K562 (cell line): ENCODE data around the gene CCDC32. TPM values are rescaled to one million over a fixed set of nuclear protein-coding genes. Genes with fewer than 3 reads are reported as not detected.
A peak's percentile ranks its signal among the peaks of the same experiment; 100 is the strongest.

Source experiments
- BRD9 ChIP-seq: fragments of 450-650 bp; IDR thresholded peaks from 2 replicates; pipeline ENCODE4 v1.6.1; 2018; ENCODE audit warnings: low read depth; ENCODE audit not compliant: partially characterized antibody
- CBX8 ChIP-seq: fragments of 200-600 bp; sonication (generic); IDR thresholded peaks from 2 replicates; pipeline ENCODE4 v1.6.1; 2012; ENCODE audit warnings: borderline replicate concordance, mixed run types, low read depth, mild to moderate bottlenecking, moderate library complexity, mixed read lengths, low read length, control low read depth, inconsistent platforms; ENCODE audit not compliant: poor library complexity, severe bottlenecking; ENCODE audit errors: extremely low read depth
- CCAR2 ChIP-seq: fragments of 200-400 bp; formaldehyde crosslinking; IDR thresholded peaks from 2 replicates; pipeline ENCODE4 v1.6.1; 2017; ENCODE audit warnings: mild to moderate bottlenecking, low read depth, low read length
- CHD2 ChIP-seq: IDR thresholded peaks from 2 replicates; pipeline ENCODE4 v1.6.1; 2011; ENCODE audit warnings: low read depth, low read length
- DMBX1 ChIP-seq: fragments of 250-450 bp; sonication (Bioruptor Pico); IDR thresholded peaks from 2 replicates; pipeline ENCODE4 v1.8.0; 2022; ENCODE audit warnings: inconsistent platforms, mild to moderate bottlenecking, moderate library complexity, borderline replicate concordance
- ETV5 ChIP-seq: sonication (generic); formaldehyde crosslinking; IDR thresholded peaks from 2 replicates; pipeline ENCODE4 v1.4.0; 2020; ENCODE audit warnings: low read depth, mild to moderate bottlenecking, missing genetic modification reagents
- PATZ1 ChIP-seq: fragments of 250-450 bp; sonication (Bioruptor Pico); IDR thresholded peaks from 2 replicates; pipeline ENCODE4 v1.5.0; 2020; ENCODE audit warnings: mild to moderate bottlenecking, borderline replicate concordance
- SMAD1 ChIP-seq: fragments of 150-350 bp; IDR thresholded peaks from 2 replicates; pipeline ENCODE4 v1.6.1; 2014; ENCODE audit warnings: low read length, low read depth; ENCODE audit not compliant: partially characterized antibody
- SRSF7 ChIP-seq: fragments of 200-400 bp; formaldehyde crosslinking; optimal IDR thresholded peaks from 2 replicates; pipeline ENCODE3; 2017; ENCODE audit warnings: mild to moderate bottlenecking, low read depth, low read length
- STAT6 ChIP-seq: sonication (generic); formaldehyde crosslinking; IDR thresholded peaks from 2 replicates; pipeline ENCODE4 v1.8.1; 2023; ENCODE audit warnings: mild to moderate bottlenecking, missing genetic modification reagents
- ZBTB17 ChIP-seq: fragments of 450-650 bp; formaldehyde crosslinking; IDR thresholded peaks from 2 replicates; pipeline ENCODE4 v1.4.0; 2020; ENCODE audit warnings: mild to moderate bottlenecking
- ZNF184 ChIP-seq: sonication (generic); formaldehyde crosslinking; IDR thresholded peaks from 2 replicates; pipeline ENCODE4 v1.5.0; 2020; ENCODE audit warnings: missing genetic modification reagents
- ZNF707 ChIP-seq: fragments of 250-450 bp; sonication (Bioruptor Pico); conservative IDR thresholded peaks from 2 replicates; pipeline ENCODE4 v1.8.0; 2022; ENCODE audit warnings: inconsistent platforms, mild to moderate bottlenecking, moderate library complexity
- polyA plus RNA-seq, 8 experiments: library from polyadenylated mRNA; depleted of rRNA in 4 of 8; stranded (reverse) in 5 of 8; unstranded in 3 of 8; fragments of >200 nt; fragmentation: Nextera tagmentation in 2 of 8; fragmentation: Illumina TruSeq in 1 of 8; extraction: Ambion mirVana in 2 of 8; extraction: Trizol in 1 of 8; gene quantifications; 2 replicates each; pipeline versions ENCODE4 v1.2.1 to v1.2.3, GENCODE V29; 2011 to 2014; ENCODE audit warnings: inconsistent platforms in 1 of 8, missing spikeins in 1 of 8
- total RNA-seq, 7 experiments: library from RNA; depleted of rRNA in 6 of 7; stranded (reverse); fragments of >200 nt in 6 of 7; fragmentation: Illumina TruSeq in 2 of 7; extraction: Trizol in 2 of 7; gene quantifications; 2 replicates each; pipeline versions ENCODE4 v1.2.1 to v1.2.3, GENCODE V29; 2011 to 2021; ENCODE audit warnings: low replicate concordance in 1 of 7
- TF ChIP-seq, protein P1 (sequence below): fragments of 450-650 bp; formaldehyde crosslinking; IDR thresholded peaks from 2 replicates; pipeline ENCODE4 v1.4.0; 2020; ENCODE audit warnings: mild to moderate bottlenecking
- TF ChIP-seq, protein P2 (sequence below), 2 experiments: IDR thresholded peaks in 1 of 2; conservative IDR thresholded peaks in 1 of 2; 2 replicates each; pipeline ENCODE4 v1.6.1; 2016; ENCODE audit warnings: low read depth in 2 of 2, mild to moderate bottlenecking in 1 of 2, missing compliant biosample characterization in 1 of 2, missing genetic modification characterization in 1 of 2, moderate library complexity in 1 of 2

CCDC32 gene
- total and polyA plus RNA-seq, 9 of the 15 experiments (the other 6 are each of a cell fraction or from before 2014, with no cell fraction given), result 22.2 to 94.8 (median 37.1) TPM

DNA sequence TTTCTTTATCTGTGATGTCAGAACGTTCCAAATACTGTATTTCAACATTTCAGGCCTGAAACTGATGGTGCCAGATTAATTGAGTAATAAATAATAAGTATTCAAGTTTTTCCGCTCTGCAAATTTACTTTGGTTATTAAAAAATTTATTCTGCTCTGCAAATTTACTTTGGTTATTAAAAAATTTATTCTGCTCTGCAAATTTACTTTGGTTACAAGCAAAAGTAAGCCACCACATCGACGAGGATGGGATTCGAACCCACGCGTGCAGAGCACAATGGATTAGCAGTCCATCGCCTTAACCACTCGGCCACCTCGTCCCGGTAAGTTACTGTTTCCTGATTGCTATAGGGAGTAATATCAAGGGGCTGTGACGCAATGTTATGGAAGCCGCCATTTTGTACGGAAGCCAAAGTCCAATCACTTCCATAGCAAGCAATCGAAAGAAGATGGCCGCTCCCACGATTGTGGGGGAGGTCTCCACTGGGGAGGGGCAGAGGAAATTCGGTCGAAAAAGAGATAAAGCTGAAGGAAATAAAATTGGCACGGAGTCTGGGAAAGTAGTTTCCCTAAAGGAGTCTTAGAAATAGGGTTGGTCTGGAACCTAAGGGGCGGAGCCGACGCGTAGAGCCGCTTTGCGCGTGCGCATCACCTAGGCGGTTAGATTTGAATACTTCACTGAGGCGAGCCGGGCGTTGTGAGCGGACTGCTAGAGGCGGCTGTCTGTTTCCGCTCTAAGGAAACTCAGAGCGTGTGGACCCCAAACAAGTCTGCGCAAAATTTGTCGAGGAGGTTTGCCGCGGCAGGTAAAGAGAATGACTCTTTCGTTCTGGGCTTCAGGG, 29.0 kb upstream of the CCDC32 start, which contains the start of gene KNL1 (continued):
- TF ChIP-seq PATZ1 (CRISPR knock-in tag) (no peak), SRSF7 (no peak), ZBTB17 (CRISPR knock-in tag) (peak; percentile 28; the same call in 1 of the 2 replicates), CHD2 (peak; percentile 43; the same call in 1 of the 2 replicates), CBX8 (no peak), ZNF707 (0 out of 2 replicates have a peak, but pooled peaks have one; percentile 6), DMBX1 (peak; percentile 59; the same call in 1 of the 2 replicates), CCAR2 (no peak), ETV5 (peak; percentile 46), SMAD1 (peak; percentile 78), STAT6 (CRISPR knock-in tag) (no peak), BRD9 (peak; percentile 100), ZNF184 (no peak)
- TF ChIP-seq, protein P1, sequence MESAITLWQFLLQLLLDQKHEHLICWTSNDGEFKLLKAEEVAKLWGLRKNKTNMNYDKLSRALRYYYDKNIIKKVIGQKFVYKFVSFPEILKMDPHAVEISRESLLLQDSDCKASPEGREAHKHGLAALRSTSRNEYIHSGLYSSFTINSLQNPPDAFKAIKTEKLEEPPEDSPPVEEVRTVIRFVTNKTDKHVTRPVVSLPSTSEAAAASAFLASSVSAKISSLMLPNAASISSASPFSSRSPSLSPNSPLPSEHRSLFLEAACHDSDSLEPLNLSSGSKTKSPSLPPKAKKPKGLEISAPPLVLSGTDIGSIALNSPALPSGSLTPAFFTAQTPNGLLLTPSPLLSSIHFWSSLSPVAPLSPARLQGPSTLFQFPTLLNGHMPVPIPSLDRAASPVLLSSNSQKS (CRISPR knock-in tag), result no peak
- TF ChIP-seq, protein P2, sequence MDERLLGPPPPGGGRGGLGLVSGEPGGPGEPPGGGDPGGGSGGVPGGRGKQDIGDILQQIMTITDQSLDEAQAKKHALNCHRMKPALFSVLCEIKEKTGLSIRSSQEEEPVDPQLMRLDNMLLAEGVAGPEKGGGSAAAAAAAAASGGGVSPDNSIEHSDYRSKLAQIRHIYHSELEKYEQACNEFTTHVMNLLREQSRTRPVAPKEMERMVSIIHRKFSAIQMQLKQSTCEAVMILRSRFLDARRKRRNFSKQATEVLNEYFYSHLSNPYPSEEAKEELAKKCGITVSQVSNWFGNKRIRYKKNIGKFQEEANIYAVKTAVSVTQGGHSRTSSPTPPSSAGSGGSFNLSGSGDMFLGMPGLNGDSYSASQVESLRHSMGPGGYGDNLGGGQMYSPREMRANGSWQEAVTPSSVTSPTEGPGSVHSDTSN (CRISPR knock-in tag; IDR thresholded peaks at IDR 0.05; ENCODE audit: low read depth), result no peak
- TF ChIP-seq, protein P2 (tag; conservative IDR thresholded peaks at IDR 0.05; ENCODE audit: low read depth), result no peak; the same call in none of the 2 replicates
